Muscle of arm (tissue), 12 donors: ENCODE measurements around the gene RBM39. TPM values are rescaled to one million over a fixed set of nuclear protein-coding genes. Genes with fewer than 3 reads are reported as not detected.

Experiments used
- polyA plus RNA-seq, 12 donors: library from polyadenylated mRNA; unstranded; fragments of 120-200 nt; gene quantifications; one replicate each; pipeline ENCODE4 v1.2.1, GENCODE V29; 2013; ENCODE audit not compliant: insufficient read length in 12 of 12

Gene RBM39
- polyA plus RNA-seq, 12 donors, result 221 to 557 (median 292) TPM; not detected in 1

Other genes with a start within 250 kb of the RBM39 start
- gene C20orf173, start 212.6 kb downstream of the RBM39 start, polyA plus RNA-seq, result under 1 TPM in 1 of 12 donors, not detected in 11; 0.22 TPM
- gene ERGIC3, start 200.2 kb downstream of the RBM39 start, polyA plus RNA-seq, result 100 to 1,000 TPM in 11 of 12 donors, not detected in 1; 192 to 242 (median 216) TPM
- gene SPAG4, start 126.4 kb downstream of the RBM39 start, polyA plus RNA-seq, result 1 to 10 TPM in 9 of 12 donors, under 1 TPM in 1, not detected in 2; 0.52 to 3.1 (median 1.8) TPM
- gene CPNE1, start 77.4 kb downstream of the RBM39 start, polyA plus RNA-seq, result 100 to 1,000 TPM in 9 of 12 donors, 10 to 100 TPM in 2, not detected in 1; 81.7 to 209 (median 124) TPM
- gene RBM12, start 77.4 kb downstream of the RBM39 start, polyA plus RNA-seq, result 100 to 1,000 TPM in 1 of 12 donors, 10 to 100 TPM in 10, not detected in 1; 48.7 to 122 (median 59.5) TPM
- 10 to 100 TPM in 11 of 12 donors, not detected in 1; 12.4 to 26.1 (median 14.0) TPM for gene NFS1, start 42.9 kb downstream of the RBM39 start, polyA plus RNA-seq
- 10 to 100 TPM in 11 of 12 donors, not detected in 1; 47.7 to 76.2 (median 59.9) TPM for gene ROMO1, start 42.9 kb downstream of the RBM39 start, polyA plus RNA-seq
- gene PHF20, start 29.8 kb upstream of the RBM39 start, polyA plus RNA-seq, result 10 to 100 TPM in 11 of 12 donors, not detected in 1; 26.6 to 37.0 (median 33.5) TPM
- 10 to 100 TPM in 11 of 12 donors, not detected in 1; 13.1 to 35.1 (median 16.5) TPM for gene SCAND1, start 212.2 kb upstream of the RBM39 start, polyA plus RNA-seq
- under 1 TPM in 8 of 12 donors, not detected in 4; 0.25 to 0.62 (median 0.39) TPM for gene CNBD2, start 226.3 kb upstream of the RBM39 start, polyA plus RNA-seq